Stimulated activated effector memory CD8-positive, alpha-beta T cell treated with anti-CD3 and anti-CD28 coated beads, Interleukin-12 subunit alpha, Interleukin-12 subunit beta, amount 100 ng/mL, for 72 hours (primary cell): ENCODE results near the gene AIF1.

ENCODE experiments used
- ATAC-seq: fragments of 150-1000 bp; cut with Tn5 transposase; 2 replicates; pipeline ENCODE4 v1.10.0; 2021
- DNase-seq, 2 donors: peaks; one replicate each; pipeline ENCODE4 v3.0.0; 2021 to 2022; ENCODE audit warnings: low spot score in 2 of 2
- H3K27ac Mint-ChIP-seq: one replicate; pipeline ENCODE4 v1.8.0; 2022; ENCODE audit warnings: mild to moderate bottlenecking, mixed read lengths
- H3K36me3 Mint-ChIP-seq: one replicate; pipeline ENCODE4 v1.8.0; 2022; ENCODE audit warnings: mild to moderate bottlenecking, mixed read lengths
- H3K4me1 Mint-ChIP-seq: one replicate; pipeline ENCODE4 v1.8.0; 2022; ENCODE audit warnings: mixed read lengths
- H3K4me3 Mint-ChIP-seq: one replicate; pipeline ENCODE4 v1.8.0; 2022; ENCODE audit warnings: mild to moderate bottlenecking, mixed read lengths
- H3K9me3 Mint-ChIP-seq: one replicate; pipeline ENCODE4 v1.8.0; 2022; ENCODE audit warnings: mixed read lengths

AIF1 gene

DNA sequence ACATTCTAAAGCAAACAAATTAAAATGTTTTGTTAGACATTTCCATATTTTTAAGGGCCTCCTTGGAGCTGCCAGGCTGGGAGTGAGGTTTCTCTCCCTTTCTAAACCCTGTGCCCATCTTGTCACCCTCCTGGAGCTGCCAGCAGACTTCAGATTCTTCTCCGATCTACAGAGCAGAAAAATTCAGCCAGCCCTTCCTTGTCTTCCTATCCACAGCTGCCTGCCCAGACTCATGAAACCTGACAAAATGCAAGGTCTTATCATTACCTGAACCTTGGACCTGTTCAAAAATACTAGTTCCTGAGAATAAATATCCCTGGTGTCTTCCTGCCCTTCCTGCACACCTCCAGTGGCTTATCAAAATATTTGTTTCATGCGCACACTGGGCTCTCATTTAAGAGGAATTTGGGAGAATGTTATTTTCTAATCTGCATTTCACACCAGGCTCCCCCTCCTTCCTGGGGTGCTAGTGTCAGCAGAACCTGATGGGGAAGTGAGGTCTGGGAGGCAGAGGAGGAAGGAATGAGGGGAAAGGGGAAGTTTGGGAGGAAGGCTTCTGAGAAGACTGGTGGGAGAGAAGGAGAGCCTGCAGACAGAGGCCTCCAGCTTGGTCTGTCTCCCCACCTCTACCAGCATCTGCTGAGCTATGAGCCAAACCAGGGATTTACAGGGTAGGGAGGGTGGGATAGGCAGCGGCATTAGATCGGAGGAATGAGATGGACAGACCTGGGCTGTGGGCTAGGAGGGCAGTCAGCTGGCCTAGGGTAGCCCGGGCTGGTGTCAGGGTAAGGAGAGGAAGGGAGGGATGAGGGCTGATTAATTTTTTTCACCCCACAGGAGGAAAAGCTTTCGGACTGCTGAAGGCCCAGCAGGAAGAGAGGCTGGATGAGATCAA, at the start of gene AIF1:
AIF1 (plus strand) TSS at position 551 of the 895 bp plus-strand sequence; CDS start at position 647, 96 bp downstream.
- H3K4me3 Mint-ChIP-seq = peak within 1 kb of the TSS; percentile 55
- peak within 1 kb of the TSS; percentile 74 for H3K27ac Mint-ChIP-seq
- ATAC-seq = no peak
- peaks cover 5% of the 10 kb centered on the region for H3K36me3 Mint-ChIP-seq
- no peaks in the 10 kb centered on the region for H3K9me3 Mint-ChIP-seq
- no peak for DNase-seq
- H3K4me1 Mint-ChIP-seq = peaks cover 16% of the 10 kb centered on the region

DNA sequence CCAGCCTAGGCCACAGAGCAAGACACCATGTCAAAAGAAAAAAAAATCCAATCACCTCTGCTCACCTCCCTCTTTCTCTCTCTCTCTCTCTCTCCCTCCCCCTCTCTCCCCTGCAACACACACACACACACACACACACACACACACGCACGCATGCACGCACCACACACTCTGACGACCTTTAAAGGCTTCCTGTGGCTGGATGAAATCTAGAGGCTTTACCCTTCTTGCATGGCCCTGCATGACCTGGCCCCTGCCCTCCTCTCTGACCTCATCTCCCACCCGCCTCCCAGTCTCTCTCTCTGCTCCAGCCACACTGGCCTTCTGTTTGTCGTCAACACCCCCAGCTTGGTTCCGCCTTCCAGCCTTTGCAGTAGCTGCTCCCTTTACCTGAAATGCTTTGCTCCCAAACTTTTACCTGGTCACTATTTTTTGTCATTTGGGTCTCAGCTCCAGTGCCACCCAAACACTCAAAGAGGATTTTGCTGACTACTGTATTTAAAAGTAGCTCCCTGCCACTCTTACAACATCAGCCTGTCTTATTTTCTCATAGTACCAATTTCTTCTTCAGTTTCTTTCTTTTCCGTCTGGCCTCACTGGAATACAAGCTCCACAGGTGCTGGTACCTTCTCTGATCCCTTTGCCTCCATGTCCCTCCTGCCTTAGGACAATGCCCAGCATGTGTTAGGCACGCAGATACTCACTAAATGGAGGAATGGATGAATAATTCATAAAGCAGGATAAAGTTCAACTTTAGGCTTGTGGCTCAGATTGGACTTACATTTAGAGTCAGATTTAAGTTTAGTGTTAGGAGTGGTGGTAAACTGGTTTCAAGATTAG, 47.3 kb upstream of the AIF1 start:
- H3K27ac Mint-ChIP-seq = peak overlapping the region; percentile 48
- ATAC-seq (peak; percentile 12), DNase-seq (peak in 1 of 2 donors; percentile 64)
- H3K9me3 Mint-ChIP-seq = no peaks in the 10 kb centered on the region
- peak overlapping the region; percentile 55 for H3K4me3 Mint-ChIP-seq
- H3K4me1 Mint-ChIP-seq = peaks cover 84% of the 10 kb centered on the region
- peaks cover 26% of the 10 kb centered on the region for H3K36me3 Mint-ChIP-seq

DNA sequence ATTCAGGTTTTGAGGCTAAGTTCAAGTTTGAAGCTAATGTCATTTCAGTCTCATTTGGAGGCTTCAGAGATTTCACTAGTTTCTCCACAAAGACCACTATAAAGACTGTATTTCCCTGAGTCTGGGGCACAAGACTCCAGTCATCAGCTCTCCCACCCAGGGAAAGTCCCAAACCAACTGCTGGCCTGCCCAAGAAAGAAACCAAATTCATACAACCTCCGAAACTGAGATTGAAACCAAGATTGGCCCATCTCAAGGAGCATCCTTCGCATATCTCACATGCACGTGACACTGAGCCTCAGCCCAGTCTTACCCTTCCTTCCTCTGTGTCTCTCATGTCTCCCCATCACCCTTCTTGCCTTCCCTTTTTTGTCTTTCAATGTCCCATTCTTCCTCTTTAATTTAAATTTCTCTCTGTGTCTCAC, 46.5 kb upstream of the AIF1 start:
- peaks cover 33% of the 10 kb centered on the region for H3K36me3 Mint-ChIP-seq
- H3K4me3 Mint-ChIP-seq = peak overlapping the region; percentile 55
- H3K27ac Mint-ChIP-seq = peak overlapping the region; percentile 48
- peaks cover 85% of the 10 kb centered on the region for H3K4me1 Mint-ChIP-seq
- ATAC-seq (peak; percentile 71), DNase-seq (peak in 1 of 2 donors; percentile 84)
- no peaks in the 10 kb centered on the region for H3K9me3 Mint-ChIP-seq

DNA sequence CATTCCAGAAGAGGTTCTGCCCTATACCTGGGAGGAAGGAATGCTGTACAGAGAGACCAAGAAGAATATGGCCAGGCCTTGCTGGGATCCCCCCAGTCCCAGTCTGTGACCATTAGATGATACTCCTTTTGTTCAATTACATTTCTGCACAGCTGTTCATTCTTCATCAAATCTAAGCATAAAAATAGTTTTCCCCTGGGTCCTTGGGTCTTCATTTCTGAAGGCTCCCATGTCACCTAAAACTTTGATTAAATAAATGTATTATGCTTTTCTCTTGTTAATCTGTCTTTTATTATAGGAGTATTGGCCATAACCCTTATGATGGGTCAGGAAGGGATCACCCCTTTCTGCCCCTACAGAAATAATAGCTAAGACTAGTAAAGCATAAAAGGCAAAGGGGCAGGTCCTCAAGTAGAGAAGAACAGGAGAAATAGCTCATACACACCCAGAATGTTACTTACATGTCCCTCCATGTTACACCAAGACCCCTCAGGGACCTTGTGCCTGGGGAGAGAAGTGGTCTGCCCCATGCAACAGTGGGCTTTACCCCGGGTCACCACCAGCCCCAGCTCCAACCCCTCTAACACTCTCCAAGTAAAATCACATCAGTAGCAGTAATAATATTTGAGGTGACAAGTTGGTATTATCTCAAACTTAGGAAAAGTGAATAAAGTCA, 45.0 kb upstream of the AIF1 start:
- peak overlapping the region; percentile 98 for H3K27ac Mint-ChIP-seq
- H3K9me3 Mint-ChIP-seq = no peaks in the 10 kb centered on the region
- H3K4me3 Mint-ChIP-seq = peak overlapping the region; percentile 97
- no peak for DNase-seq
- H3K4me1 Mint-ChIP-seq = peaks cover 87% of the 10 kb centered on the region
- no peak for ATAC-seq
- H3K36me3 Mint-ChIP-seq = peaks cover 44% of the 10 kb centered on the region

DNA sequence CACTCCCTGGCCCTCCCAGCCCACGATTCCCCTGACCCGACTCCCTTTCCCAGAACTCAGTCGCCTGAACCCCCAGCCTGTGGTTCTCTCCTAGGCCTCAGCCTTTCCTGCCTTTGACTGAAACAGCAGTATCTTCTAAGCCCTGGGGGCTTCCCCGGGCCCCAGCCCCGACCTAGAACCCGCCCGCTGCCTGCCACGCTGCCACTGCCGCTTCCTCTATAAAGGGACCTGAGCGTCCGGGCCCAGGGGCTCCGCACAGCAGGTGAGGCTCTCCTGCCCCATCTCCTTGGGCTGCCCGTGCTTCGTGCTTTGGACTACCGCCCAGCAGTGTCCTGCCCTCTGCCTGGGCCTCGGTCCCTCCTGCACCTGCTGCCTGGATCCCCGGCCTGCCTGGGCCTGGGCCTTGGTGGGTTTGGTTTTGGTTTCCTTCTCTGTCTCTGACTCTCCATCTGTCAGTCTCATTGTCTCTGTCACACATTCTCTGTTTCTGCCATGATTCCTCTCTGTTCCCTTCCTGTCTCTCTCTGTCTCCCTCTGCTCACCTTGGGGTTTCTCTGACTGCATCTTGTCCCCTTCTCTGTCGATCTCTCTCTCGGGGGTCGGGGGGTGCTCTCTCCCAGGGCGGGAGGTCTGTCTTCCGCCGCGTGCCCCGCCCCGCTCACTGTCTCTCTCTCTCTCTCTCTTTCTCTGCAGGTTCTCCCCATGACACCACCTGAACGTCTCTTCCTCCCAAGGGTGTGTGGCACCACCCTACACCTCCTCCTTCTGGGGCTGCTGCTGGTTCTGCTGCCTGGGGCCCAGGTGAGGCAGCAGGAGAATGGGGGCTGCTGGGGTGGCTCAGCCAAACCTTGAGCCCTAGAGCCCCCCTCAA, 42.8 kb upstream of the AIF1 start, which contains the start of gene LTA:
LTA (plus strand) TSS at position 249 of the 871 bp plus-strand sequence; CDS start at position 703, 454 bp downstream.
- ATAC-seq (peak; percentile 70), DNase-seq (peak; percentile 69 to 94)
- H3K4me3 Mint-ChIP-seq = peak within 1 kb of the TSS; percentile 97
- H3K4me1 Mint-ChIP-seq = peaks cover 79% of the 10 kb centered on the region
- peak within 1 kb of the TSS; percentile 98 for H3K27ac Mint-ChIP-seq
- peaks cover 65% of the 10 kb centered on the region for H3K36me3 Mint-ChIP-seq
- no peaks in the 10 kb centered on the region for H3K9me3 Mint-ChIP-seq

DNA sequence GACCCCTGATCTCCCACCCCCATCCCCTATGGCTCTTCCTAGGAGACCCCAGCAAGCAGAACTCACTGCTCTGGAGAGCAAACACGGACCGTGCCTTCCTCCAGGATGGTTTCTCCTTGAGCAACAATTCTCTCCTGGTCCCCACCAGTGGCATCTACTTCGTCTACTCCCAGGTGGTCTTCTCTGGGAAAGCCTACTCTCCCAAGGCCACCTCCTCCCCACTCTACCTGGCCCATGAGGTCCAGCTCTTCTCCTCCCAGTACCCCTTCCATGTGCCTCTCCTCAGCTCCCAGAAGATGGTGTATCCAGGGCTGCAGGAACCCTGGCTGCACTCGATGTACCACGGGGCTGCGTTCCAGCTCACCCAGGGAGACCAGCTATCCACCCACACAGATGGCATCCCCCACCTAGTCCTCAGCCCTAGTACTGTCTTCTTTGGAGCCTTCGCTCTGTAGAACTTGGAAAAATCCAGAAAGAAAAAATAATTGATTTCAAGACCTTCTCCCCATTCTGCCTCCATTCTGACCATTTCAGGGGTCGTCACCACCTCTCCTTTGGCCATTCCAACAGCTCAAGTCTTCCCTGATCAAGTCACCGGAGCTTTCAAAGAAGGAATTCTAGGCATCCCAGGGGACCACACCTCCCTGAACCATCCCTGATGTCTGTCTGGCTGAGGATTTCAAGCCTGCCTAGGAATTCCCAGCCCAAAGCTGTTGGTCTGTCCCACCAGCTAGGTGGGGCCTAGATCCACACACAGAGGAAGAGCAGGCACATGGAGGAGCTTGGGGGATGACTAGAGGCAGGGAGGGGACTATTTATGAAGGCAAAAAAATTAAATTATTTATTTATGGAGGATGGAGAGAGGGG, 41.6 kb upstream of the AIF1 start:
- Mint-ChIP-seq H3K9me3 (no peaks in the 10 kb centered on the region), H3K27ac (peak overlapping the region; percentile 98), H3K4me3 (peak overlapping the region; percentile 97), H3K36me3 (peaks cover 69% of the 10 kb centered on the region), H3K4me1 (peaks cover 72% of the 10 kb centered on the region)
- no peak for DNase-seq
- ATAC-seq = no peak

DNA sequence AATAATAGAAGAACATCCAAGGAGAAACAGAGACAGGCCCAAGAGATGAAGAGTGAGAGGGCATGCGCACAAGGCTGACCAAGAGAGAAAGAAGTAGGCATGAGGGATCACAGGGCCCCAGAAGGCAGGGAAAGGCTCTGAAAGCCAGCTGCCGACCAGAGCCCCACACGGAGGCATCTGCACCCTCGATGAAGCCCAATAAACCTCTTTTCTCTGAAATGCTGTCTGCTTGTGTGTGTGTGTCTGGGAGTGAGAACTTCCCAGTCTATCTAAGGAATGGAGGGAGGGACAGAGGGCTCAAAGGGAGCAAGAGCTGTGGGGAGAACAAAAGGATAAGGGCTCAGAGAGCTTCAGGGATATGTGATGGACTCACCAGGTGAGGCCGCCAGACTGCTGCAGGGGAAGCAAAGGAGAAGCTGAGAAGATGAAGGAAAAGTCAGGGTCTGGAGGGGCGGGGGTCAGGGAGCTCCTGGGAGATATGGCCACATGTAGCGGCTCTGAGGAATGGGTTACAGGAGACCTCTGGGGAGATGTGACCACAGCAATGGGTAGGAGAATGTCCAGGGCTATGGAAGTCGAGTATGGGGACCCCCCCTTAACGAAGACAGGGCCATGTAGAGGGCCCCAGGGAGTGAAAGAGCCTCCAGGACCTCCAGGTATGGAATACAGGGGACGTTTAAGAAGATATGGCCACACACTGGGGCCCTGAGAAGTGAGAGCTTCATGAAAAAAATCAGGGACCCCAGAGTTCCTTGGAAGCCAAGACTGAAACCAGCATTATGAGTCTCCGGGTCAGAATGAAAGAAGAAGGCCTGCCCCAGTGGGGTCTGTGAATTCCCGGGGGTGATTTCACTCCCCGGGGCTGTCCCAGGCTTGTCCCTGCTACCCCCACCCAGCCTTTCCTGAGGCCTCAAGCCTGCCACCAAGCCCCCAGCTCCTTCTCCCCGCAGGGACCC, 40.6 kb upstream of the AIF1 start:
- DNase-seq (peak in 1 of 2 donors; percentile 78), ATAC-seq (peak; percentile 2)
- no peaks in the 10 kb centered on the region for H3K9me3 Mint-ChIP-seq
- H3K36me3 Mint-ChIP-seq = peaks cover 78% of the 10 kb centered on the region
- H3K4me3 Mint-ChIP-seq = peak overlapping the region; percentile 97
- peaks cover 72% of the 10 kb centered on the region for H3K4me1 Mint-ChIP-seq
- peak overlapping the region; percentile 98 for H3K27ac Mint-ChIP-seq

DNA sequence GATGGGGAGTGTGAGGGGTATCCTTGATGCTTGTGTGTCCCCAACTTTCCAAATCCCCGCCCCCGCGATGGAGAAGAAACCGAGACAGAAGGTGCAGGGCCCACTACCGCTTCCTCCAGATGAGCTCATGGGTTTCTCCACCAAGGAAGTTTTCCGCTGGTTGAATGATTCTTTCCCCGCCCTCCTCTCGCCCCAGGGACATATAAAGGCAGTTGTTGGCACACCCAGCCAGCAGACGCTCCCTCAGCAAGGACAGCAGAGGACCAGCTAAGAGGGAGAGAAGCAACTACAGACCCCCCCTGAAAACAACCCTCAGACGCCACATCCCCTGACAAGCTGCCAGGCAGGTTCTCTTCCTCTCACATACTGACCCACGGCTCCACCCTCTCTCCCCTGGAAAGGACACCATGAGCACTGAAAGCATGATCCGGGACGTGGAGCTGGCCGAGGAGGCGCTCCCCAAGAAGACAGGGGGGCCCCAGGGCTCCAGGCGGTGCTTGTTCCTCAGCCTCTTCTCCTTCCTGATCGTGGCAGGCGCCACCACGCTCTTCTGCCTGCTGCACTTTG, 39.6 kb upstream of the AIF1 start, which contains the start of gene TNF:
TNF (plus strand) TSS at position 231 of the 567 bp plus-strand sequence; CDS start at position 408, 177 bp downstream.
- peaks cover 72% of the 10 kb centered on the region for H3K4me1 Mint-ChIP-seq
- ATAC-seq (peak; percentile 46), DNase-seq (peak; percentile 75 to 93)
- H3K9me3 Mint-ChIP-seq = no peaks in the 10 kb centered on the region
- peak within 1 kb of the TSS; percentile 97 for H3K4me3 Mint-ChIP-seq
- peak within 1 kb of the TSS; percentile 98 for H3K27ac Mint-ChIP-seq
- H3K36me3 Mint-ChIP-seq = peaks cover 88% of the 10 kb centered on the region

DNA sequence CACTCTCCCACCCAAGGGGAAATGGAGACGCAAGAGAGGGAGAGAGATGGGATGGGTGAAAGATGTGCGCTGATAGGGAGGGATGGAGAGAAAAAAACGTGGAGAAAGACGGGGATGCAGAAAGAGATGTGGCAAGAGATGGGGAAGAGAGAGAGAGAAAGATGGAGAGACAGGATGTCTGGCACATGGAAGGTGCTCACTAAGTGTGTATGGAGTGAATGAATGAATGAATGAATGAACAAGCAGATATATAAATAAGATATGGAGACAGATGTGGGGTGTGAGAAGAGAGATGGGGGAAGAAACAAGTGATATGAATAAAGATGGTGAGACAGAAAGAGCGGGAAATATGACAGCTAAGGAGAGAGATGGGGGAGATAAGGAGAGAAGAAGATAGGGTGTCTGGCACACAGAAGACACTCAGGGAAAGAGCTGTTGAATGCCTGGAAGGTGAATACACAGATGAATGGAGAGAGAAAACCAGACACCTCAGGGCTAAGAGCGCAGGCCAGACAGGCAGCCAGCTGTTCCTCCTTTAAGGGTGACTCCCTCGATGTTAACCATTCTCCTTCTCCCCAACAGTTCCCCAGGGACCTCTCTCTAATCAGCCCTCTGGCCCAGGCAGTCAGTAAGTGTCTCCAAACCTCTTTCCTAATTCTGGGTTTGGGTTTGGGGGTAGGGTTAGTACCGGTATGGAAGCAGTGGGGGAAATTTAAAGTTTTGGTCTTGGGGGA, 38.9 kb upstream of the AIF1 start:
- Mint-ChIP-seq H3K27ac (peak overlapping the region; percentile 98), H3K9me3 (no peaks in the 10 kb centered on the region), H3K4me3 (peak overlapping the region; percentile 97), H3K36me3 (peaks cover 95% of the 10 kb centered on the region), H3K4me1 (peaks cover 73% of the 10 kb centered on the region)
- no peak for ATAC-seq
- DNase-seq = peak in 1 of 2 donors; percentile 58

DNA sequence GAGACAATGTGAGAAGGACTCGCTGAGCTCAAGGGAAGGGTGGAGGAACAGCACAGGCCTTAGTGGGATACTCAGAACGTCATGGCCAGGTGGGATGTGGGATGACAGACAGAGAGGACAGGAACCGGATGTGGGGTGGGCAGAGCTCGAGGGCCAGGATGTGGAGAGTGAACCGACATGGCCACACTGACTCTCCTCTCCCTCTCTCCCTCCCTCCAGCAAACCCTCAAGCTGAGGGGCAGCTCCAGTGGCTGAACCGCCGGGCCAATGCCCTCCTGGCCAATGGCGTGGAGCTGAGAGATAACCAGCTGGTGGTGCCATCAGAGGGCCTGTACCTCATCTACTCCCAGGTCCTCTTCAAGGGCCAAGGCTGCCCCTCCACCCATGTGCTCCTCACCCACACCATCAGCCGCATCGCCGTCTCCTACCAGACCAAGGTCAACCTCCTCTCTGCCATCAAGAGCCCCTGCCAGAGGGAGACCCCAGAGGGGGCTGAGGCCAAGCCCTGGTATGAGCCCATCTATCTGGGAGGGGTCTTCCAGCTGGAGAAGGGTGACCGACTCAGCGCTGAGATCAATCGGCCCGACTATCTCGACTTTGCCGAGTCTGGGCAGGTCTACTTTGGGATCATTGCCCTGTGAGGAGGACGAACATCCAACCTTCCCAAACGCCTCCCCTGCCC, 38.0 kb upstream of the AIF1 start:
- Mint-ChIP-seq H3K4me3 (peak overlapping the region; percentile 97), H3K36me3 (peaks cover 99% of the 10 kb centered on the region), H3K27ac (peak overlapping the region; percentile 98), H3K4me1 (peaks cover 71% of the 10 kb centered on the region), H3K9me3 (no peaks in the 10 kb centered on the region)
- DNase-seq (peak in 1 of 2 donors; percentile 83), ATAC-seq (peak; percentile 2)

DNA sequence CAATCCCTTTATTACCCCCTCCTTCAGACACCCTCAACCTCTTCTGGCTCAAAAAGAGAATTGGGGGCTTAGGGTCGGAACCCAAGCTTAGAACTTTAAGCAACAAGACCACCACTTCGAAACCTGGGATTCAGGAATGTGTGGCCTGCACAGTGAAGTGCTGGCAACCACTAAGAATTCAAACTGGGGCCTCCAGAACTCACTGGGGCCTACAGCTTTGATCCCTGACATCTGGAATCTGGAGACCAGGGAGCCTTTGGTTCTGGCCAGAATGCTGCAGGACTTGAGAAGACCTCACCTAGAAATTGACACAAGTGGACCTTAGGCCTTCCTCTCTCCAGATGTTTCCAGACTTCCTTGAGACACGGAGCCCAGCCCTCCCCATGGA, 37.5 kb upstream of the AIF1 start:
- peaks cover 93% of the 10 kb centered on the region for H3K36me3 Mint-ChIP-seq

More for the DNA sequence above, 37.5 kb upstream of the AIF1 start:
- peaks cover 71% of the 10 kb centered on the region for H3K4me1 Mint-ChIP-seq
- peak overlapping the region; percentile 97 for H3K4me3 Mint-ChIP-seq
- DNase-seq (no peak), ATAC-seq (no peak)
- no peaks in the 10 kb centered on the region for H3K9me3 Mint-ChIP-seq
- peak overlapping the region; percentile 98 for H3K27ac Mint-ChIP-seq
